A549 (cell line): Measurements from ENCODE around the gene CRBN.

Experiments used
- EP300 ChIP-seq, 2 experiments: fragments of >200 bp; sonication (Bioruptor Twin); formaldehyde crosslinking; IDR thresholded peaks; 2 replicates in 1 of 2; 3 replicates in 1 of 2; pipeline ENCODE4 v1.6.1; 2016 to 2017
- ESRRA ChIP-seq: fragments of 150-350 bp; IDR thresholded peaks from 2 replicates; pipeline ENCODE4 v1.6.1; 2014; ENCODE audit warnings: mild to moderate bottlenecking, low read length, borderline replicate concordance
- HDAC2 ChIP-seq: fragments of 200-600 bp; sonication (generic); IDR thresholded peaks from 2 replicates; pipeline ENCODE4 v1.6.1; 2016
- KDM5A ChIP-seq: fragments of 200-600 bp; sonication (generic); IDR thresholded peaks from 2 replicates; pipeline ENCODE4 v1.6.1; 2016; ENCODE audit warnings: antibody characterized with exemption, mild to moderate bottlenecking
- MYC ChIP-seq: IDR thresholded peaks from 2 replicates; pipeline ENCODE4 v1.6.1; 2012; ENCODE audit warnings: mild to moderate bottlenecking, inconsistent platforms, low read length, improper control_type of control experiment, borderline replicate concordance
- POLR2A ChIP-seq: IDR thresholded peaks from 2 replicates; pipeline ENCODE4 v1.6.1; 2012; ENCODE audit warnings: mild to moderate bottlenecking, low read length
- RFX5 ChIP-seq: fragments of 450-650 bp; IDR thresholded peaks from 2 replicates; pipeline ENCODE4 v1.7.1; 2014; ENCODE audit warnings: antibody characterized with exemption, mild to moderate bottlenecking, moderate library complexity
- SREBF2 ChIP-seq: fragments of 450-650 bp; IDR thresholded peaks from 2 replicates; pipeline ENCODE4 v1.6.1; 2014; ENCODE audit warnings: mild to moderate bottlenecking, moderate library complexity
- TP53 ChIP-seq: fragments of 250-450 bp; sonication (Bioruptor Pico); IDR thresholded peaks from 2 replicates; pipeline ENCODE4 v1.5.0; 2021; ENCODE audit warnings: mild to moderate bottlenecking, moderate library complexity
- ZNF302 ChIP-seq: fragments of 250-450 bp; sonication (Bioruptor Pico); IDR thresholded peaks from 2 replicates; pipeline ENCODE4 v1.9.0; 2021; ENCODE audit warnings: inconsistent platforms, mild to moderate bottlenecking, moderate library complexity
- TF ChIP-seq, protein P1 (sequence below): IDR thresholded peaks from 2 replicates; pipeline ENCODE4 v1.6.1; 2012; ENCODE audit warnings: low read depth, borderline replicate concordance
- TF ChIP-seq, protein P2 (sequence below): fragments of 200-600 bp; sonication (generic); IDR thresholded peaks from 2 replicates; pipeline ENCODE4 v1.6.1; 2016; ENCODE audit warnings: antibody characterized with exemption, mild to moderate bottlenecking, moderate library complexity
- TF ChIP-seq, protein P3 (sequence below): fragments of >200 bp; sonication (Bioruptor Twin); formaldehyde crosslinking; IDR thresholded peaks from 3 replicates; pipeline ENCODE4 v1.5.1; 2016
- TF ChIP-seq, protein P4 (sequence below): fragments of 250-450 bp; sonication (Bioruptor Pico); IDR thresholded peaks from 2 replicates; pipeline ENCODE4 v1.5.0; 2021; ENCODE audit warnings: mild to moderate bottlenecking, moderate library complexity, borderline replicate concordance

DNA sequence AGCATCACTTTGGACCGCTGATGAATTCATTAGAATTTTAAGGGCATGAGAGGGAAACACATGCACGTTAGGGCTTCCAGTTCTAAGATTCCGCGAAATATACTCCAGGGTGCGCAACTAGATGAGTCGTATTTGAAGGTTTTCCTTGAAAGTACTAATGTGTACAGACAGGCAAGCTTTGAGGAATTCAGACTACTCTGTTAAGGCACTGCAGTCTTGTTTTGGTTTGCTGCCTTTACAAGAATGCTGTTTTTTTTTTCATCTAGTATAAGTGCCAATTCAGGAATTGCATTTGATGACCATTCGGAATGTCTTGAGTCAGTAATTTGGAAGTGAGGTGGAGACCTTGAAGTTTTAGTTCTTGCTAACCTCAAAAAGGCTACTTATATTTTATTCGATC lies 33.7 kb downstream of the CRBN start:
- no peak for TF ChIP-seq POLR2A
- no peak for TF ChIP-seq HDAC2
- TF ChIP-seq, protein P1, sequence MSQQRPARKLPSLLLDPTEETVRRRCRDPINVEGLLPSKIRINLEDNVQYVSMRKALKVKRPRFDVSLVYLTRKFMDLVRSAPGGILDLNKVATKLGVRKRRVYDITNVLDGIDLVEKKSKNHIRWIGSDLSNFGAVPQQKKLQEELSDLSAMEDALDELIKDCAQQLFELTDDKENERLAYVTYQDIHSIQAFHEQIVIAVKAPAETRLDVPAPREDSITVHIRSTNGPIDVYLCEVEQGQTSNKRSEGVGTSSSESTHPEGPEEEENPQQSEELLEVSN = no peak
- TF ChIP-seq, protein P2, sequence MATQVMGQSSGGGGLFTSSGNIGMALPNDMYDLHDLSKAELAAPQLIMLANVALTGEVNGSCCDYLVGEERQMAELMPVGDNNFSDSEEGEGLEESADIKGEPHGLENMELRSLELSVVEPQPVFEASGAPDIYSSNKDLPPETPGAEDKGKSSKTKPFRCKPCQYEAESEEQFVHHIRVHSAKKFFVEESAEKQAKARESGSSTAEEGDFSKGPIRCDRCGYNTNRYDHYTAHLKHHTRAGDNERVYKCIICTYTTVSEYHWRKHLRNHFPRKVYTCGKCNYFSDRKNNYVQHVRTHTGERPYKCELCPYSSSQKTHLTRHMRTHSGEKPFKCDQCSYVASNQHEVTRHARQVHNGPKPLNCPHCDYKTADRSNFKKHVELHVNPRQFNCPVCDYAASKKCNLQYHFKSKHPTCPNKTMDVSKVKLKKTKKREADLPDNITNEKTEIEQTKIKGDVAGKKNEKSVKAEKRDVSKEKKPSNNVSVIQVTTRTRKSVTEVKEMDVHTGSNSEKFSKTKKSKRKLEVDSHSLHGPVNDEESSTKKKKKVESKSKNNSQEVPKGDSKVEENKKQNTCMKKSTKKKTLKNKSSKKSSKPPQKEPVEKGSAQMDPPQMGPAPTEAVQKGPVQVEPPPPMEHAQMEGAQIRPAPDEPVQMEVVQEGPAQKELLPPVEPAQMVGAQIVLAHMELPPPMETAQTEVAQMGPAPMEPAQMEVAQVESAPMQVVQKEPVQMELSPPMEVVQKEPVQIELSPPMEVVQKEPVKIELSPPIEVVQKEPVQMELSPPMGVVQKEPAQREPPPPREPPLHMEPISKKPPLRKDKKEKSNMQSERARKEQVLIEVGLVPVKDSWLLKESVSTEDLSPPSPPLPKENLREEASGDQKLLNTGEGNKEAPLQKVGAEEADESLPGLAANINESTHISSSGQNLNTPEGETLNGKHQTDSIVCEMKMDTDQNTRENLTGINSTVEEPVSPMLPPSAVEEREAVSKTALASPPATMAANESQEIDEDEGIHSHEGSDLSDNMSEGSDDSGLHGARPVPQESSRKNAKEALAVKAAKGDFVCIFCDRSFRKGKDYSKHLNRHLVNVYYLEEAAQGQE = no peak
- TF ChIP-seq, protein P3, sequence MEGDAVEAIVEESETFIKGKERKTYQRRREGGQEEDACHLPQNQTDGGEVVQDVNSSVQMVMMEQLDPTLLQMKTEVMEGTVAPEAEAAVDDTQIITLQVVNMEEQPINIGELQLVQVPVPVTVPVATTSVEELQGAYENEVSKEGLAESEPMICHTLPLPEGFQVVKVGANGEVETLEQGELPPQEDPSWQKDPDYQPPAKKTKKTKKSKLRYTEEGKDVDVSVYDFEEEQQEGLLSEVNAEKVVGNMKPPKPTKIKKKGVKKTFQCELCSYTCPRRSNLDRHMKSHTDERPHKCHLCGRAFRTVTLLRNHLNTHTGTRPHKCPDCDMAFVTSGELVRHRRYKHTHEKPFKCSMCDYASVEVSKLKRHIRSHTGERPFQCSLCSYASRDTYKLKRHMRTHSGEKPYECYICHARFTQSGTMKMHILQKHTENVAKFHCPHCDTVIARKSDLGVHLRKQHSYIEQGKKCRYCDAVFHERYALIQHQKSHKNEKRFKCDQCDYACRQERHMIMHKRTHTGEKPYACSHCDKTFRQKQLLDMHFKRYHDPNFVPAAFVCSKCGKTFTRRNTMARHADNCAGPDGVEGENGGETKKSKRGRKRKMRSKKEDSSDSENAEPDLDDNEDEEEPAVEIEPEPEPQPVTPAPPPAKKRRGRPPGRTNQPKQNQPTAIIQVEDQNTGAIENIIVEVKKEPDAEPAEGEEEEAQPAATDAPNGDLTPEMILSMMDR = no peak
- no peak for TF ChIP-seq TP53
- no peak for TF ChIP-seq RFX5
- no peak for TF ChIP-seq KDM5A
- TF ChIP-seq ESRRA = no peak
- no peak for TF ChIP-seq ZNF302 (CRISPR knock-in tag)
- no peak for TF ChIP-seq SREBF2
- TF ChIP-seq EP300 (IDR thresholded peaks at IDR 0.05) = no peak
- no peak for TF ChIP-seq MYC
- TF ChIP-seq, protein P4, sequence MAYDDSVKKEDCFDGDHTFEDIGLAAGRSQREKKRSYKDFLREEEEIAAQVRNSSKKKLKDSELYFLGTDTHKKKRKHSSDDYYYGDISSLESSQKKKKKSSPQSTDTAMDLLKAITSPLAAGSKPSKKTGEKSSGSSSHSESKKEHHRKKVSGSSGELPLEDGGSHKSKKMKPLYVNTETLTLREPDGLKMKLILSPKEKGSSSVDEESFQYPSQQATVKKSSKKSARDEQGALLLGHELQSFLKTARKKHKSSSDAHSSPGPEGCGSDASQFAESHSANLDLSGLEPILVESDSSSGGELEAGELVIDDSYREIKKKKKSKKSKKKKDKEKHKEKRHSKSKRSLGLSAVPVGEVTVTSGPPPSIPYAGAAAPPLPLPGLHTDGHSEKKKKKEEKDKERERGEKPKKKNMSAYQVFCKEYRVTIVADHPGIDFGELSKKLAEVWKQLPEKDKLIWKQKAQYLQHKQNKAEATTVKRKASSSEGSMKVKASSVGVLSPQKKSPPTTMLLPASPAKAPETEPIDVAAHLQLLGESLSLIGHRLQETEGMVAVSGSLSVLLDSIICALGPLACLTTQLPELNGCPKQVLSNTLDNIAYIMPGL = no peak
